Neural crest cell (in vitro differentiated cells): Measurements from ENCODE around the gene TMTC1. TPM values are rescaled to one million over a fixed set of nuclear protein-coding genes. Genes with fewer than 3 reads are reported as not detected.

Source experiments
- DNase-seq: peaks from one replicate; pipeline ENCODE4 v3.0.0; 2021; ENCODE audit warnings: low read depth, mixed read lengths, low spot score
- H3K27ac Mint-ChIP-seq: one replicate; pipeline ENCODE4 v1.8.0; 2021; ENCODE audit warnings: mild to moderate bottlenecking, mixed read lengths; ENCODE audit not compliant: unreplicated experiment
- H3K27me3 Mint-ChIP-seq: 2 replicates; pipeline ENCODE4 v1.8.0; 2021; ENCODE audit warnings: low read depth, mild to moderate bottlenecking, mixed read lengths
- H3K36me3 Mint-ChIP-seq: 2 replicates; pipeline ENCODE4 v1.8.0; 2021; ENCODE audit warnings: low read depth, mild to moderate bottlenecking, mixed read lengths
- H3K4me1 Mint-ChIP-seq: 2 replicates; pipeline ENCODE4 v1.8.0; 2021; ENCODE audit warnings: mixed read lengths
- H3K4me3 Mint-ChIP-seq: one replicate; pipeline ENCODE4 v1.8.0; 2021; ENCODE audit warnings: mild to moderate bottlenecking, mixed read lengths
- H3K9me3 Mint-ChIP-seq: 2 replicates; pipeline ENCODE4 v1.8.0; 2021; ENCODE audit warnings: mixed read lengths
- total RNA-seq: library from RNA; stranded (reverse); gene quantifications from 2 replicates; pipeline ENCODE4 v1.2.1, GENCODE V29; 2021
- TF ChIP-seq, protein P1 (sequence below): fragments of 200-600 bp; sonication (generic); conservative IDR thresholded peaks from 2 replicates; pipeline ENCODE4 v1.5.0; 2021; ENCODE audit warnings: antibody characterized with exemption, mild to moderate bottlenecking

The TMTC1 gene
- total RNA-seq, 1 donor from 2014 or later: 13.1 TPM

DNA sequence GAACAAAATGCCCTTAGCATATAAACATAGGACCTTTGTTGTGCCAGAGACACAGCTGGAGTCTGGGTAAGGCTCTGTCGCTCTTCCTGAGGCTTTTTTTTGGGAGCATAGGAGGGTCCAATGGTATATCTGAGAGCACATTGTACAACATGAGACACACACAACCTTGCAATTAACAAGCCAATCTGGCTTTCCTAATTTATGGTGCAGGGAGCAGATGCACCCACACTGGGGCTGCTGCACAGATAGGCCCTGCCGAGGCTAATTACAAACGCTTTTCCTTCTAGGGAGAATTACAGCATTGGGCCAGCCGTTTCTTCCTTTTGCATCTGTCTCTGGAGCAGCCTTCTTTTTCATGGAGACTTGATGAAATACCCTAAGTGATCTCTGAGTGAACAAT, 211.3 kb downstream of the TMTC1 start:
- Mint-ChIP-seq H3K36me3 (no peaks in the 10 kb centered on the region), H3K4me3 (no peak overlapping the region), H3K27me3 (peaks cover 3% of the 10 kb centered on the region), H3K27ac (no peak overlapping the region), H3K9me3 (no peaks in the 10 kb centered on the region), H3K4me1 (peaks cover 9% of the 10 kb centered on the region)
- TF ChIP-seq, protein P1, sequence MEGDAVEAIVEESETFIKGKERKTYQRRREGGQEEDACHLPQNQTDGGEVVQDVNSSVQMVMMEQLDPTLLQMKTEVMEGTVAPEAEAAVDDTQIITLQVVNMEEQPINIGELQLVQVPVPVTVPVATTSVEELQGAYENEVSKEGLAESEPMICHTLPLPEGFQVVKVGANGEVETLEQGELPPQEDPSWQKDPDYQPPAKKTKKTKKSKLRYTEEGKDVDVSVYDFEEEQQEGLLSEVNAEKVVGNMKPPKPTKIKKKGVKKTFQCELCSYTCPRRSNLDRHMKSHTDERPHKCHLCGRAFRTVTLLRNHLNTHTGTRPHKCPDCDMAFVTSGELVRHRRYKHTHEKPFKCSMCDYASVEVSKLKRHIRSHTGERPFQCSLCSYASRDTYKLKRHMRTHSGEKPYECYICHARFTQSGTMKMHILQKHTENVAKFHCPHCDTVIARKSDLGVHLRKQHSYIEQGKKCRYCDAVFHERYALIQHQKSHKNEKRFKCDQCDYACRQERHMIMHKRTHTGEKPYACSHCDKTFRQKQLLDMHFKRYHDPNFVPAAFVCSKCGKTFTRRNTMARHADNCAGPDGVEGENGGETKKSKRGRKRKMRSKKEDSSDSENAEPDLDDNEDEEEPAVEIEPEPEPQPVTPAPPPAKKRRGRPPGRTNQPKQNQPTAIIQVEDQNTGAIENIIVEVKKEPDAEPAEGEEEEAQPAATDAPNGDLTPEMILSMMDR: no peak
- no peak for DNase-seq

DNA sequence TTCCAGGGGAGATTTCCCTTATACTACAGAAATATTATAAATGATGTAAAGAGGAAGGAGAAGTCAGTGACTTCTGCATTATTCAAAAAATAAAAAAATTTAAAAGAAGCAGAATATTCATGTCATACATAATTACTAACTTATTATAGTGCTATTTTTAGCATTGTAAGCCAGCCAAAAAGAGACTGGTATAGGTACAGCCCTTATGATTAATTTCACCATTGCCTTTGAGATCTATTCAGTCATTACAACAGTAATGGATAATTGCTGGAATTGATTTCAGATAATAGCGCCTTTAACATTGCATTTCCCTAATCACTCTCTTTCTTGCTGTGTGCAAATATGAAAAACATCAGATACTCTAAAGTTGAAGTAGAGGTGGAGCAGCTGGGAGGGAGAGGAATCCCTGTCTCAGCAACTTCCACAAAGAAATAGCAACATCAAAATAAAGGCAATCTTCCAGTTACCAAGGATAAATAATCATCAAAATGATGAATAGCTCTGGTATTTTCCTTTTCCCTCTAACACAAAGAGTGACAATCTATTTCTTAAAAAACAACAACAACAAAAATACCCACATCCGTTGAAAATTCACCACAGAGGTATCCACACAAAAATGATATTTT, 214.5 kb downstream of the TMTC1 start:
- TF ChIP-seq, protein P1: no peak
- Mint-ChIP-seq H3K4me1 (peaks cover 9% of the 10 kb centered on the region), H3K36me3 (peaks cover 15% of the 10 kb centered on the region), H3K9me3 (no peaks in the 10 kb centered on the region), H3K27me3 (peaks cover 3% of the 10 kb centered on the region), H3K27ac (no peak overlapping the region), H3K4me3 (no peak overlapping the region)
- DNase-seq: no peak

DNA sequence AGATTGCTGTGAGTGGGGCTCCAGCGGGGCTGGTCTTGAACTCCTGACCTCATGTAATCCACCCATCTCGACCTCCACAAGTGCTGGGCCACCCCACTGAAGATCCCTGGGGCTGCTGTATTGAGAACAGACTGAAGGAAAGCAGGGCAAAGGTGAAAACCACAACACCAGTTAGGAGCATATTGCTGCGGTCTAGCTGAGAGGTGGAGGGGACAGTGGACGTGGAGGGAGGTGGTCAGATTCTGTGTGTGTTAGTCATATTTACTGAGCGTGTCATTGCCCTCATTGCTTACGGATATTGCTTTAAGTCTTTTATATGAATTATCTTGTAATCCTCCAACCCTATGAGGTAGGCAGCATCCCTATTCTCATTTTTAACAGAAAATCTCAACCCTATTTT, 217.3 kb downstream of the TMTC1 start:
- TF ChIP-seq, protein P1: no peak
- Mint-ChIP-seq H3K4me3 (no peak overlapping the region), H3K4me1 (peaks cover 24% of the 10 kb centered on the region), H3K9me3 (peaks cover 4% of the 10 kb centered on the region), H3K27ac (no peak overlapping the region), H3K27me3 (peaks cover 3% of the 10 kb centered on the region), H3K36me3 (peaks cover 21% of the 10 kb centered on the region)
- DNase-seq: no peak

DNA sequence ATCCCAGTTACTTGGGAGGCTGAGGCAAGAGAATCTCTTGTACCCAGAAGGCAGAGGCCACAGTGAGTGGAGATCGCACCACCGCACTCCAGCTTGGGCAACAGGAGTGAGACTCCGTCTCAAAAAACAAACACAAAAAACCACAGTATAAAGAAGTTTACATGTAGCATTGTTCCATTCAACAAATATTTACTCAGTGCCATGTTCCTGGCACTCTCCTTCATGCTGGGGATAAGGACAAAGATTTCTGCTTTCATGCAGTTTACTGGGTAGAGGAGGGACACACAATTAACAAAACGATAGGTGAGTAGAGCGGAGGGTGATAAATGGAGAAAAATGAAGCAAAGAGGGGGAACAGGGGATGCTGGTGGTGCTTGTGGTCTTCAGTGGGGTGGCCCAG, 218.0 kb downstream of the TMTC1 start:
- Mint-ChIP-seq H3K27ac (no peak overlapping the region), H3K4me1 (peaks cover 27% of the 10 kb centered on the region), H3K36me3 (peaks cover 21% of the 10 kb centered on the region), H3K9me3 (peaks cover 4% of the 10 kb centered on the region), H3K27me3 (peaks cover 3% of the 10 kb centered on the region), H3K4me3 (no peak overlapping the region)
- TF ChIP-seq, protein P1: no peak
- no peak for DNase-seq

DNA sequence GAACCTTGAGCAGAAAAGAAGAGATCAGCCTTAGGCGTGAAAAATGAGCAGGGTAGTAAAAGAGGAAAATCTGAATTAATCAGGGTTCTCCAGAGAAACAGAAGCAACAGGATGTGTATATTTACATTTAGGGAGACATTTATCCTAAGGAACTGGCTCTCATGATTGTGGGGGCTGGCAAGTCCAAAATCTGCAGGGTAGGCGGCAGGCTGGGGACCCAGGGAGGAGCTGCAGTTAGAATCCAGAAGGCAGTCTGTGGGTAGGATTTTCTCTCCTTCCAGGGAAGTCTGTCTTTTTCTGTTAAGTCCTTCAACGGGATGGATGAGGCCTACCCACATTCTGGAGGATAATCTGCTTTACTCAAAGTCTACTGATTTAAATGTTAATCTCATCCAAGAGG, 218.8 kb downstream of the TMTC1 start:
- peaks cover 3% of the 10 kb centered on the region for H3K27me3 Mint-ChIP-seq
- DNase-seq: no peak
- TF ChIP-seq, protein P1: no peak
- peaks cover 4% of the 10 kb centered on the region for H3K9me3 Mint-ChIP-seq
- peaks cover 21% of the 10 kb centered on the region for H3K36me3 Mint-ChIP-seq
- H3K4me1 Mint-ChIP-seq: peaks cover 29% of the 10 kb centered on the region
- no peak overlapping the region for H3K4me3 Mint-ChIP-seq
- no peak overlapping the region for H3K27ac Mint-ChIP-seq
